ENCODE results near the gene PROZ.
"Not testable (repeated sequence)": the region's sequence is repeated elsewhere in the genome, so short reads cannot be mapped to it uniquely, and the experiment has no call there.

Gene PROZ

GRCh38 chr13:113158946-113159345 lies 498 bp downstream of the PROZ start:
- DNase-seq: no peak

- DNase-seq: no peak
These were observed 1.3 kb downstream of the PROZ start for GRCh38 chr13:113159701-113160100.

GRCh38 chr13:113160983-113161382 lies 2.5 kb downstream of the PROZ start:
- no peak for DNase-seq

GRCh38 chr13:113161433-113161832 lies 3.0 kb downstream of the PROZ start:
- no peak for DNase-seq

- not testable (repeated sequence) for DNase-seq
These were observed 3.5 kb downstream of the PROZ start for GRCh38 chr13:113161975-113162374.

- no peak for DNase-seq
These were observed 4.6 kb downstream of the PROZ start for GRCh38 chr13:113162783-113163685.

GRCh38 chr13:113164492-113164891 lies 6.0 kb downstream of the PROZ start:
- DNase-seq: no peak

- DNase-seq: no peak
These were observed 7.8 kb downstream of the PROZ start for GRCh38 chr13:113166266-113166665.

GRCh38 chr13:113166681-113167080 lies 8.2 kb downstream of the PROZ start:
- DNase-seq: no peak

- no peak for DNase-seq
These were observed 8.7 kb downstream of the PROZ start for GRCh38 chr13:113167155-113167554.

GRCh38 chr13:113167575-113167974 lies 9.1 kb downstream of the PROZ start:
- DNase-seq: no peak

- no peak for DNase-seq
These were observed 9.8 kb downstream of the PROZ start for GRCh38 chr13:113168211-113168610.

GRCh38 chr13:113169277-113170272 lies 11.1 kb downstream of the PROZ start:
- no peak for DNase-seq

GRCh38 chr13:113170511-113170910 lies 12.1 kb downstream of the PROZ start:
- DNase-seq: peak; percentile 44 to 46

- peak in 1 of 2 donors; percentile 17 for DNase-seq
These were observed 13.0 kb downstream of the PROZ start for GRCh38 chr13:113171250-113172125.

- DNase-seq: no peak
These were observed 14.0 kb downstream of the PROZ start for GRCh38 chr13:113172419-113172926.

- DNase-seq: peak; percentile 78 to 81
These were observed 17.8 kb downstream of the PROZ start for GRCh38 chr13:113176280-113176679.

- DNase-seq: no peak
These were observed 18.4 kb downstream of the PROZ start for GRCh38 chr13:113176822-113177221.

GRCh38 chr13:113178070-113178895 lies 19.8 kb downstream of the PROZ start:
- DNase-seq: no peak

GRCh38 chr13:113178896-113179167 lies 20.4 kb downstream of the PROZ start:
- no peak for DNase-seq
